ENCODE results near the gene PAQR6.

Gene PAQR6
- 0.42 to 2.4 (median 1.6) reads per million in 17 experiments for total RNA-seq

GRCh38 chr1:156247460-156248322 lies at the start of gene PAQR6:
Gene PAQR6 (minus strand): TSS chr1:156248056. CDS start chr1:156246731, 1,325 bp downstream.
- DNase-seq, result peak in 1 of 4 experiments; percentile 7

GRCh38 chr1:156295391-156295947 lies 47.6 kb upstream of the PAQR6 start, which contains the start of gene GLMP:
Gene GLMP (minus strand): TSS chr1:156295679. CDS start chr1:156295645, 34 bp downstream.
- DNase-seq, result peak; percentile 68 to 88 (median 81)

DNA sequence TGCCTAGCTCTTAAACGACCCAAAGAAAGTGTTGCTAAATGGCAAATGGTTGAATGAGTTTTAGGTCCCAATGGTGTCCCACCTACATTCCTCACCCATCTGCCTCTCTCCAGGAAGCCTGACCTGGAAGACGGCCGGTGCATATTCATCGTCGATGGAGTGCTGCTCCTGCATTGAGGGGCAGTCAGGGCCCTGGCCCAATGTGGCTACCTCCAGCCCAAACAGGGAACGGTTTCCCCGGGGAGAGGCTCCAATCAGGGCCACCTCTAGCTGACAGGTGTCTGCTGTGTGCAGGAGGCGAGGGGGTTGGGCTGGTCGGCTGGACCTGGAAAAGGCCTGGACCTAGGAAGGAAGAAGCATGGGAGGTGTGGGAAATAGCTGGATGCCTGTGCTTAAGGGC lies 46.0 kb upstream of the PAQR6 start:
- DNase-seq, result no peak

DNA sequence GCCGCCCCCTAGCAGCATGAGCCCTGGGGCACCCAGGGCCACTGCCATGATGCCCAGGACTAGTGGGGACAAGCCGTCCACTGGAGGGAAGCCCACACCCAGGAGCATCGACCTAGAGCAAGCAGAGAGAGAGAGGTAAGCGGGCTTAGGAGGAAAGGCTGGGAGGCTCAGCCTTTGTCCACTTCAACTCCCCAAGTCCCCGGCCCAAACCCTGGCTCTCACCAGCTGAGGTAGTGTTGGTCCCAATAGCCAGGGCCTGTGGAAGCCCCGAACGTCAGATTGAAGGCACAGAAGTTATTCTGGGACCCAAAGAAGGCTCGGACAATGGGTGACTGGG lies 45.2 kb upstream of the PAQR6 start:
- DNase-seq, result no peak

GRCh38 chr1:156291226-156292061 lies 43.6 kb upstream of the PAQR6 start:
- peak; percentile 80 to 88 (median 83) for DNase-seq

DNA sequence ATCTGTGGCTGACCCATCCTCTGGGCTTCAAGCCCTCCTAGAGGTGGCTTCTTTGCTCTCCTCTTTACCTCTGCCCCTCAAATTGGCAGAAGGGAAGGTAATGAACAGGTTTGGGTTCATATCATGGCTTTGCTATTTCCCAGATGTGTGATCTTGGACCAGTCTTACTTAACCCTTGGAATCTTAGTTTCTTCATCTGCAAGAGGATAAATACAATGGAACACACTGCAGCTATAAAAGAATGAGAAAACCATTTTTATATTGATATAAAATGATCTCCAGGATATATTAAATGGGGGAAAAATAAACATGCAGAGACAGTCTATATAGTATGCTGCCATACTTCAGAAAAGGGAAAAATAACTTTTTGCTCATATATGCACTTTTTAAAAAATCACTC lies 42.0 kb upstream of the PAQR6 start:
- DNase-seq, result no peak

DNA sequence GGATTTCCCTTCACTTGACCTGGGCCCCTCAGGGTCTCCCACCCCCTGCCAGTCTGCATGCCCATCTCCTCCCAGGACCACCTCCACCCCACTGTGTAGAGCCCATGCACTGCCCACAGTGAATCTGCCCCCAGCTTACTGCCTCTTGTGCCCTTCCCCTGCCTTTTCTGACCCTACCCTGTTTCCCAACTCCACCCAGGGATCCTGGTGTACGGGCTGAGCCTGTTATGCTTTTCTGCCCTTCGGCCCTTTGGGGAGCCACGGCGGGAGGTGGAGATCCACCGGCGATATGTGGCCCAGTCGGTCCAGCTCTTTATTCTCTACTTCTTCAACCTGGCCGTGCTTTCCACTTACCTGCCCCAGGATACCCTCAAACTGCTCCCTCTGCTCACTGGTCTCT lies 38.2 kb upstream of the PAQR6 start:
- DNase-seq, result no peak

- DNase-seq, result no peak
Observed at GRCh38 chr1:156285437-156285836, 37.6 kb upstream of the PAQR6 start.

DNA sequence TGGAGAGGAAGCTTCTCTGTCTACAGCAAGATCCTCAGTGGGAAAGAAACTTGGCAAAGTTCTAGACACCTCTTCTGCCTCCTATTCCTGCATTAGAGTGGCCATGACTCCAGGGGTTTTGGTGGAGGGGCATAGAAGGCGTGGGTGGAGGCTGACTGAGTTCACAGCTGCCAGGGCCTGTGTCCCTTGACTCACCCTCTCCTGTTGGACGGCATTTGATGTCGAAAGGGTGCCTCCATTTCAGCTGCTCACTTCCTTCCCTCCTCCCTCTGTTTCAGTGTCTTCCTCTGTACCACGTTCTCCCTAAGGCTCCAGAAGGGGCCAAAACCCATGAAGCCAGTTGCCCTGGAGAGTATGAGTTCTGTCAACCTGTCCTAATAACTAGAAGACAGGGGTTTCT lies 36.9 kb upstream of the PAQR6 start:
- peak; percentile 29 to 67 (median 62) for DNase-seq

DNA sequence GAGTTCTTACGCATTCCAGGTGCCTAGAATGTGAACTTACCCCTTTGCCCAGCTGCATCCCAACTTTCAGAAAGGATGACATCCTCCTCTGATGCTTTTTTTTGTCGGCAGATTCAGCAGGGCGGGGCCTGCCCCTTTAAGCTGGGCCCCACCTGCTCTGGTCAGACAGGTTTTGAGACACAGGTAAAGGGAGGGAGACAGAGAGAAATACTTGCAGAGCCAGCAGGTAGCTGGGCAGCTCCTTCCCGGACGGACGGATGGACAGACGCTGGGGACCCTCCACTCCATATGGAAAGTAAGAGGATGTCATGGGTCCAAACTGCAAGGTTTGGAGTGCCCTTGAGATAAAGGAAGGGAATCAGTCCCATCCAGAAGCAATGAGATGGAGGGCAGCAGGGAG lies 36.3 kb upstream of the PAQR6 start, which contains the start of gene TMEM79:
TSS of gene TMEM79 (plus strand) at position 214 of the 400 bp plus-strand sequence. CDS start 902 bp downstream, outside the sequence.
- DNase-seq, result no peak

DNA sequence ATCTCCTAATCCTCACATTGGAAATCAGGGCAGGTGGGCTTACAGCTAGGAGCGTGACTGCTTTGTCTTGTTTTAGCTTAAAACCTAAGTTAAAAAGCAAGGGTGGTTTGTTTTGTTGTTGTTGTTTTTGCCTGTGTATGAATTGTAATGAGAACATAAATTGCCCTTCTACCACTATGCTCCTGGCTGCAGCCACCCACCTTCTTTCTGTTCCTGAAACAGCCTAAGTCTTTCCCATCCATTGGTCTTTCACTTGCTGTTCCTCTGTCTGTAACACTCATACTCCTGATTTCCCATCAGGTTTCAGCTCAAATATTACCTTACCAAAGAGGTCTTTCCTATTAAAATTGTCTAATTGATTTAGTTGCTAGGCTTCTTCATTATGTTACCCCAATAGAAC lies 35.7 kb upstream of the PAQR6 start:
- DNase-seq, result peak in 3 of 4 experiments; percentile 48 to 53 (median 51)

GRCh38 chr1:156282479-156283222 lies 34.8 kb upstream of the PAQR6 start, which contains the start of gene SMG5:
Gene SMG5 (minus strand): TSS chr1:156282825. CDS start chr1:156282680, 145 bp downstream.
- DNase-seq, result peak; percentile 98 to 100 (median 98)

DNA sequence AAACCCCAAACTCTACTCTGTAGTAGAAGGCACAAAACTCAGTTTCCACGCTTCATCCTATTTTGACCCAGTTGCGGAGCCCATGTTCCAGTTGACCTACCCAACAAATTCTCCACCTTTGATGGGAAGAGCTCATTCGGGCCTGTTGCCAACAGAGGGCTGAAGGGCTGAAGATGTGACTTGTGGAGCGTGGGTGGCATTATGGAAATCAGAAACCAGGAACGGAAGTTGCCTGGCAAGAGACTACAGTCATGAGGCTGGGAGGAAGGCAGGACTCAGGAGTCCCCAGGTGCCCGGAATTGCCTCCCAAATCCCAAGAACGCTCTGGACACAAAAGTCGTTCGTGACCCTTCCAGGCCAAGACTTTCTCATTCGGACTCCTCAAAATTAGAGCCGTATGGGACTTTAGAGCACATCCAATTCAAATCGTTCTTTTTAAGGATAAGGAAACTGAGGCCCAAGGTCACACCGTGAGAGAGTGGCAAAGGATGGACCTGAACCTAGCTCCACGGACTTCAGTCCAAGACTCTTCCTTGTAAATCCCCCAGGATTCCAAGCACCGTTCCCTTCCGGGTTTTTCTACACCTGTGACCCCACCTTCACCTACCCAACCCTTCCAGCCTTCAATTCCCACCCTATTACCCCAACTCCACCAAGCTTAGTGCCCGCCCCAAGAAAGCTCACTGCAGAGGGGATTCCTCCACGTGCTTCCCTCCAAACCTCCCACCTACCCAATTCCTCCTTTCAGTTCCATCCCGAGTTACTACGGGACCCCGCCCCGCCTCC lies 34.0 kb upstream of the PAQR6 start:
- peak; percentile 65 to 88 (median 82) for DNase-seq

DNA sequence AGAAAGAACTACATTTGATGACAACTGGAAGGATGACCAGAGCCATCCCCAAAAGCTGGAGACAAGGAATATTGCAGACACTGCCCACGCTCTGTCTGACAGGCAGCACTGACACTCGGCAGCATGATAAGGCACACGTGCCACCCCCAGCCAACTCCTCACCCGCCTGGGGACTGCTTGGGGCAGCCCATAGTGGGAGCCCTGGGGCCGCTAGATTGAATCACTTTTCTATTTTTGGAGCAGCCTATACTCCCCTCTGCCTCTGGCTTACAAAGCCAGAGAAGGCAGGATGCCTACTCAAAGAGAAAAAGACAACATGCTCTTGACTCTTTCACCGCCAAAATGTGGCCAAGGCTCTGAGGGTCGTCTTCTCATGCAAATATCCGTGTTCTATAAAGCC lies 33.4 kb upstream of the PAQR6 start:
- peak; percentile 74 to 85 (median 80) for DNase-seq

DNA sequence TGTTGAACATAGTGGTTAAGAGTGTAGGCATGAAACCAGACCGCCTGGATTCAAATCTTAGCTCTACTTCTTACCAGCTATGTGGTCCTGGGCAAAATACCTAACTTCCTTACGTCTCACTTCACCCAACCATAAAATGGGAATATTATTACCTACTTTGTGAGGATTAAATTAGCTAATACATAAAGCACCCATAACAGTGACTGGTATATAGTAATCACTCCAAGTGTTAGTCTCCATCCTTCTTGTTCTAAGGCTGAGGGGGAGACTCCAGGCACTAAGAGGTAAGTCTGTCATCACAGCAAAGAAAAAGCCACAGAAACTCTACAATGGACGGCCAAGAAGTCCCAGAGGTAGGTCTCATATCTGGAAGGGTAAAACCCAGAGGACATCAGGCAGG lies 32.0 kb upstream of the PAQR6 start:
- DNase-seq, result no peak

DNA sequence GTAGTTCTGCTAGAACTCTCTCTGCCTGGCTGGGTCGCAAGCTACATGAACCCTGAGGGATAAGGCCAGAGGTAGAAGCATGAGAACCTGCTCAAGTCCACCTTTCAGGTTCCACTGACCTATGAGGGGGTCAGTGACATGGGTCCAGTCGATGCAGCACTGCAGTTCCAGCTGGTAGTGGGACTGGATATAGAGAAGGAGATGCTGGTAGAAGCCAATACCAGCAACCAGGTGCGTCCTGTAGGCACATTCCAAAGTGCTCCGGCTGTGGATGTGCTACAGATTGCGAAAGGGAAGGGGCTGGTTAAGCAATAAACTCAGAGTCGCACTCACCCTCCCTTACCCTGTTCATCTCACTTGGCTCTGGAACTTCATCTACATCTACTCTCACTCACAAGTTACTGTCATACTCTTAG lies 29.1 kb upstream of the PAQR6 start:
- DNase-seq, result peak in 3 of 4 experiments; percentile 31 to 63 (median 42)

- DNase-seq, result peak in 3 of 4 experiments; percentile 17 to 79 (median 43)
Observed at GRCh38 chr1:156276532-156276931, 28.7 kb upstream of the PAQR6 start.

GRCh38 chr1:156270314-156270713 lies 22.5 kb upstream of the PAQR6 start:
- no peak for DNase-seq

DNA sequence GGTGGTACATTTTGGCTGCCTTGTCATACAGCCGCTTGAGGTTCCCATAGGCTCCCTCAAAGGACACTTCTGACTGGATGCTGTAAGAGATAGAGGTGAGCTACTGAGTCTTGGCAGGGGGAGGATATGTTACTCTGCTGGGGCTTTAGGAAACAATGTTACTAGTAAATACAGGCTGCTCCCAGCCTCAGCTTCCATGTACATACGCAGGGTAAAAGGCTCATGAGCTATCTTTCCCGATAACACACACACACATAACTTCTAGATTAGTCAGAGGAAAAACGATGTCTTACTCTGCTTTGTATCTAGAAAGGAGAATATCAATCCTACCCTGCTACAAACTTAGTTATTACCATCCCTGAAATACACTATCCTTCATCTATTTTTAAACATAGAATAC lies 20.5 kb upstream of the PAQR6 start:
- DNase-seq, result no peak

- no peak for DNase-seq
Observed at GRCh38 chr1:156266051-156266450, 18.2 kb upstream of the PAQR6 start.

DNA sequence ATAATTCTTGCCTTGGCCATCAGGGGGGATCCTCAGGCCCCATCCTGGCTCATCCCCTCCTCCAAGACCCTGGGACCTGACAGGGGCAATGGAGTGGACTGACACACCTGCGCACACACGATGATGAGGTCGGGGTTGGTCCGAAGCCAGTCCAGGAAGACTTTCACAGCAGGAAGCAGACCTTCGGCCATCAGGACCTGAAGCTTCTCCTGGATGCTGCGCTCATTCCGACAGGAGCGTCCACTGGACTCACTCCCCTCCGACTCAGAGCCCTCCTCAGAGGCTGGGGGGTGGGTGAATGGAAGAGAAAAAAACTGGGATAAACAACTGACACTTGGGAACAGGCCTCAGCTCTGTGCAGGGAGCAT lies 15.4 kb upstream of the PAQR6 start:
- DNase-seq, result no peak

Data from suppressor macrophage (primary cell).